Left kidney (tissue), 2 donors: ENCODE results near the gene CNIH3. TPM values are rescaled to one million over a fixed set of nuclear protein-coding genes. Genes with fewer than 3 reads are reported as not detected.
"Not testable (repeated sequence)": the region's sequence is repeated elsewhere in the genome, so short reads cannot be mapped to it uniquely, and the experiment has no call there.

ENCODE experiments used
- DNase-seq: peaks from one replicate; pipeline ENCODE4 v3.0.0-alpha.2; 2013
- polyA plus RNA-seq: library from polyadenylated mRNA; unstranded; fragments of 120-200 nt; gene quantifications from one replicate; pipeline ENCODE4 v1.2.1, GENCODE V29; 2013; ENCODE audit not compliant: insufficient read length

The CNIH3 gene
- polyA plus RNA-seq, 1 donor = 10.5 TPM

DNA sequence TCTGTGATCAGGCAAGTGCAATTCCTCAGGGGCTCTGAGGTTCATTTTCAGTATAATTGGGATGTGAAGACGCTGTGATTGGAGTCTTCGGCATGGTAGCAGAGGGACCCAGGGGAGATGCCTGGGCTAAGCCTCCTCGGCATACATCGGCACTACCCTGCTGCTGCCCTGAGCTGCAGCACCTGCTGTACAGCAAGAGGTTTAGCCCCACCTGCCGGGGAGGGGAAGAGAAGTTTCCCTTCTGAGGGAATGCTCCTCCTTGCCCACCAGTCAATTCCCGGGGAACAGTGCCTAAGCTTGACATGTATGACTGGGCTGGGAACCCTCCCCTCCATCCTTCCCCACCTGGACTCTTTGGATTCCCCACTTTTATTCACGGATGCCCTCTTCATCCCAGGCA is 24.9 kb downstream of the CNIH3 start:
- DNase-seq = no peak

- DNase-seq = no peak
Observed at GRCh38 chr1:224643653-224644052, 27.5 kb downstream of the CNIH3 start.

DNA sequence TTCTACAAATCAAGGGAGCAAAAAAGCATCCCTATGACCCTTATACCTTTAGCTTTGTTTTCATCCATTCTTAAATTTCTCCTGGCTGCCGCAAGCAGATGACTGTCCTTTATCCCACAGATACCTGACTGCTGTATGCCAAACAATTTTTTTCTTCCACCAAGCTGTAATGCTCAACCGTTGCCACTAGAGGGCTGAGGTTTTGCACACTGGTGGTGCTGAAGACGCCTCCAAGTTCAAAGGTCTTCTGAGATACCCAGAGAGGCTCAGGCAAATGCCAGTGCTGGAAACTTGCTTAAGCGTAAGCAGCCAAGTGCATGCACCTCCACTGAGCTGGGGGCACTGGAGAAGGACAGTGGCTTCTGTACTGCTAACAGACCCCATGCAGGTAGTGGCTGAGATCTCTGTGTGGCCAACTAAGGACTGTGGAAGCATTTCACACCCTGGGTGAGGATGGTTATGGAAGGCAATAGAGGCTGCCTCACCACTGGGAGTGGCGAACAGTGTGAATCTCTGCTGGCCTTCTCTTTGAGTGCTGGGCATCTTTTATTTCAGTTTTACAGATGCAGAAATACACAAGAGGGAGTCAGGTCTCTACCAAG is 28.5 kb downstream of the CNIH3 start:
- peak; percentile 65 for DNase-seq

DNA sequence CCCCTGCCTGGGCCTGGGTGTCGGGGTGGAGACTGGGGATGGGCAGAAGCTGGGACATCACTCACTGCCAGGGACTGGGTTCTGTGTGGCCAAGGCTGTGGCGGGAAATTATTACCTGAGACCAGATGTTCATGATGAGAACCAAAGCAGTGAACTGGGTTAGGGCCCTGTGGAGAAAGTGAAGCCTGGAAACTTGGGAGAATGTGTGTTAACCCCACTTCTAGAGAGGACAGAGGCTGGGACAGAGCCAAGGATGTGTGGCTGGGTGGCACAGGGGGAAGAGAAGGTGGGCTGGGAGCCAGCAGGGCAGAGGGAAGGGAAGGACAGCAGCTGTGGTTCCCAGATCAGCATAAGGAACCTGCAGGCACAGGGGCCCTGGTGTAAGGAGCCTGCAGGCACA is 31.3 kb downstream of the CNIH3 start:
- DNase-seq = no peak

DNA sequence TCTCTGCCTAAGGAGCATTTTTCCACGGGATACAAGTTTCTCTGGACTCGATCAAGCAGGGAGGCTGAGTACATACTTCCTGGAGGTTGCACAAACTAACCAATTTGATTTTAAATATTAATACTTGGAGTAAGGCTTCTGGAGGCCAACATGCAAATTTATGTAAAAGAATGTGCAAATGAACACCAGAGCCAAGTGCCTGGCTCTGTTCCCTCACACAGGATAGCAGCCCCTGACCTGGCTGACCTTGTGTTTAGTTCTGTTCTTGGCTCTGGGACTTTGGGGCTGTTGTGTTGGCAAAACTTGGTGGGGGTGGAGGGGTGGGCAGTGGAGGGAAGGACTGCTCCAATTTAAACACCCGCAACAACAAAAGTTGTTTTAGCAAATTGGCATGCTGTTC is 34.2 kb downstream of the CNIH3 start:
- no peak for DNase-seq

DNA sequence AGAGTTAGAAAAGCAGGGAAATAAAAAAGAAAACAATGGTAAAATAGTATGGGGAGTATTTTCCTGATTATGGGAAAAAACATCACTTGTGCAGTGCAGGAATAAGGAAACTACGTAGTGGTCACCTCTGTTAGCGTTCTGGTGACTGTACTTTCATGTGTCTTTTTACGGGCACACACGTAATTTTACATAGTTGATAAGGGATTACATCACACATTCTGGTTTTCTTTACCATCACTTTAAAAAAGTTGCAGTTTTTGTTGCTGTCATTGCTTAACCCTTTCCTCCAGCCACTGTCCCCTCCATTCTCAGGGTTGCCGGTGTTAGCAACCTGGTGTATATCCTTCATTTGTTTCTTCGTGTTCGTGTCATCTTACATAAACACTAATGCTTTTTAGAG is 35.1 kb downstream of the CNIH3 start:
- no peak for DNase-seq

DNA sequence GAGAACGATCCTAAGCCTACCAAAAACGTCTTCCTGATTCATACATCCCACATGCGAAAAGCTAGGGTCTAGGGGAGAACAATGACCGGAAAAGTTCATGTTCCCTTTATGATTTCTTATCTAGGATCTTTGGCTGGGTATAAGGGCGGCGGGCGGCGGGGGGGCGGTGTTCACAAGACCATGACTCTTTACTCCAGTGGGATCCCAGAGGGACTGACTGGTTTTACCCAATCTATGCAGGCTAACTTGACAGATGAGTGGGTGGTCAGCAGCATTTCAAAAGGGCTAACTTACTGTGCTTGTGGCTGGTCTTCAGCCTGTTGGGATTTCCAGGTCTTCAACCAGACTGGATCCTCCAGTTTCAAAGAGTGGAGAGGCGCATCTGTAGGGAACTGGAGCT is 40.3 kb downstream of the CNIH3 start:
- DNase-seq = no peak

GRCh38 chr1:224660074-224660473 is 44.0 kb downstream of the CNIH3 start:
- no peak for DNase-seq

DNA sequence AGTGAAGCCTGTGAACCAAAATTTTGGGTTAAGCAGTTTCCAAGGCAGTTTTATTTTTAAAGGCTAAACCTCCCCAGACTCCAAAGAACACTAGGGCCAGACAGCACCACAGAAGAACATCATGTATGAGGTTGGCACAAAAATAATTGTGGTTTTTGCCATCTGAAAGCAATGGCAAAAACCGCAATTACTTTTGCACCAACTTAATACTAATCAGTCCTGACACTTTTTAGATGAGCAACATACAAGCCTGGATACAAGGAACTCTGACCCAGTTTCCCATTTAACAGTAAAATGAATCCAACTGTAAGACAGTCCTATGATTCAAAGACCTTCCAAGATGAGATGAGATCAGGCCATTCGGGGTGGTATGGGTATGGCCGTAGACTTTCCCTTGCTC is 46.8 kb downstream of the CNIH3 start:
- no peak for DNase-seq

DNA sequence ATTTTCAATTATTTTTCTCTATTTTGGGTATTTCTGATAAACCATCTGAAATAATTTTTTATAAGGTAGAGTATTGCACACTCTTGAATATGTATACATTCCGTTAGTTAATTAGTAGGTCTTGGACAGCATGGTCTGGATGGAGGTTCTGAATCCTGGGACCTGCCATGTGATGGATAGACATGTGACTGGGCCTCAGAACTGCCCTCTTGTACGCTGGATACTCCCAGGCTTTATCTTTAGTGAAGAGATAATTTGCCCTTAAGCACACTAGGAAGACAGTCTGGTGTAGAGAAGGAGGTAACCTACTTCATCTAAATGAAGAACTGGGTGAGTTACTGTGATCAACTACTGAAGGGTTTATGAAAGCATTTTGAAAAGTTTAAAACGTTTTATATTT is 48.9 kb downstream of the CNIH3 start:
- no peak for DNase-seq

GRCh38 chr1:224666078-224666477 is 50.0 kb downstream of the CNIH3 start:
- DNase-seq = no peak

- DNase-seq = no peak
Observed at GRCh38 chr1:224666913-224667312, 50.8 kb downstream of the CNIH3 start.

DNA sequence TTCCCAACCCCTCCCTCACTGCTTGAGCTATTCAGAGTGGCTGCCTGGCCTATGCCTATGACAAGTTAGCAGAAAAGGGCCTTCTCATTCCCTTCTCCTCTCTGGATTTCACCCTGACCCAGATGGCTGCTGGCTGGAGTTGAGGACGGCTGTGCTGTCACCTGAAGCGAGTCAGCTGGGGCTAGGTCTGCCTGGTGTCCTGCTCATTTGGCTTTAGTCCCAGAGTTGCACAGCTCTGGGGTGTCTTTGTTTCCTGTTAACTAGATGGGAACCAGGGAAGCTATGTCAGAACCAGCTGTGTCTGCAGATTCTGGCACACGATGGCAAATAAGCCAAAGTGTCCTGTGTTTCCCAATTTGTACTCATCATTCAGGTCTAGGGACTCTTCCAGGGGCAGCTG is 52.9 kb downstream of the CNIH3 start:
- DNase-seq = no peak

- no peak for DNase-seq
Observed at GRCh38 chr1:224669403-224669802, 53.3 kb downstream of the CNIH3 start.

- no peak for DNase-seq
Observed at GRCh38 chr1:224670506-224670905, 54.4 kb downstream of the CNIH3 start.

GRCh38 chr1:224671076-224671475 is 55.0 kb downstream of the CNIH3 start:
- no peak for DNase-seq

- no peak for DNase-seq
Observed at GRCh38 chr1:224673141-224673540, 57.0 kb downstream of the CNIH3 start.

DNA sequence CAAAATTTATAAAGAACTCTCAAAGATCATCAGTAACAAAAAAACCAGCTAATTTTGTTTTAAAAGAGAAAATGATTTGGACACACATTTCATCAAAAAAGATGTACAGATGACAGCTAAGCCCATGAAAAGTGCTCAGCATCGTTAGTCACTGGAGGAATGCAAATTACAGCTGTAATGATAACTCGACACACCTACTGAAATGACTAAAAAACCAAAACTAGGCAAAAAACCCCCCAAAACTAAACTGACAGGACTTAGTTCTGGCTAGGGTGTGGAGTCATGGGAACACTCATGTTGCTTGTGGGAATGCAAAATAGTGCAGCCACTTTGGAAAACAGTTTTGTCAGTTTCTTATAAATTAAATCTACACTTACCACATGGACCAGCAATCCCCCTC is 59.5 kb downstream of the CNIH3 start:
- DNase-seq = no peak

DNA sequence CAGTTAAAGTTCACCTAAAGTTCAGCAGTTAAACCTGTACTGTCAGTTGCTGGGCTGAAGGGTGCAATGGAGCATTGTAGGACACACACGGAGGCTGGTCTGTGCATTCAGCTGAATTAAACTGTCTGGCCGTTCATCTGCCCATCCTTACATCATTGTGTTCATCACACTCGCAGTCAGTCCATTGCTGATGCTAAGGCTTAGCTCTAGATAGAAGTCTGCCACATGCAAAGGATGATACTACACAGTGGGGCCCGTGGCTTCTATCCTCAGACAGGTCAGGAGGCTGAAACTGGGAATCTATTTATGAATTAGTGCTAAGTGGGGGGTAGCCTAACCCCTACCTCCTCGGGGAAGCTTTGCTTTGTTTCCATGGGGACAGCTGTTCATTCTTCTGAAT is 60.4 kb downstream of the CNIH3 start:
- no peak for DNase-seq

DNA sequence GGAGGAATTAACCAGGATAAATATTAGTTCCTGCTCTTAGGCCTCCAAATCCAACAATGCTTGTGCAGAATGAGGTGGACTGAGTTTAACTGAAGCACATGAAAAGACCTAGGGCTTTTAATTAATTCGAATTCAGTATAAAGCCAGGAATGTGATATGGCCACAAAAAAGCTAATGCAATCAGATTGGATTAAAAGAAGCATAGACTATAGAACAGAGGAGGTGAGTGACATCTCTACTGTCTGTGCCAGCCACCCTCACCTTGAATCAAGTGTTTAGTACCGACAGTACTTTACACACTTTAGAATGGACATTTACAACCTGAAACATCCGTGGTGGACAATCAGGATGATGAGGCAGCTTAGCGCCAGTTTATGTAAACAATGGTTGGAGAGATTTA is 62.1 kb downstream of the CNIH3 start:
- DNase-seq = no peak

GRCh38 chr1:224679606-224680005 is 63.5 kb downstream of the CNIH3 start:
- DNase-seq = no peak

GRCh38 chr1:224681816-224682215 is 65.7 kb downstream of the CNIH3 start:
- no peak for DNase-seq

- peak; percentile 51 for DNase-seq
Observed at GRCh38 chr1:224683936-224684335, 67.8 kb downstream of the CNIH3 start.

DNA sequence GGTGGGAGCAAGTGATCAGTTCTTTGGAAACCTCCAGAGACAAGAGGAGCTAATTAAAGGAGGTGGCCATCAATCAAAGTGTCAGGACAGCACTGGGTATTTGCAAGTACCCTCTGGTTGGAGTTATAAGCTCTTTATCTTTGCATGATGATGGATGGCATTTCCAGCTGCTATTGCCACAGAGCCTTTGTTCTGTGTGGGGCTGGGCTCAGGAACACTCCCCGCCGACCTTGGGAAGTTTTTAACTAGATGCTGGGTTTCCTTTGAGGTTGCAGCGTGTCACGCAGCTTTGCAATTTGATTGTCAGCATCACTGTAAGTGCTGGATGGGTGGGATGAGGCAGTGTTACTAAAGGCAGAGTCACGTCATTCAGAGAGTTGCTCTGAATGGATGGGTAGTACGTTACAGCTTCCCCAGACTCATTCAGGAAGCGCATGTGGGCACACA is 68.9 kb downstream of the CNIH3 start:
- DNase-seq = no peak

DNA sequence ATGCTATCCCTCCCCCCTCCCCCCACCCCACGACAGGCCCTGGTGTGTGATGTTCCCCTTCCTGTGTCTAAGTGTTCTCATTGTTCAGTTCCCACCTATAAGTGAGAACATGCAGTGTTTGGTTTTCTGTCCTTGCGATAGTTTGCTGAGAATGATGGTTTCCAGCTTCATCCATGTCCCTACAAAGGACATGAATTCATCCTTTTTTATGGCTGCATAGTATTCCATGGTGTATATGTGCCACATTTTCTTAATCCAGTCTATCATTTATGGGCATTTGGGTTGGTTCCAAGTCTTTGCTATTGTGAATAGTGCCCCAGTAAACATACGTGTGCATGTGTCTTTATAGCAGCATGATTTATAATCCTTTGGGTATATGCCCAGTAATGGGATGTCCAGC is 70.0 kb downstream of the CNIH3 start:
- DNase-seq = not testable (repeated sequence)
